Endothelial cell of umbilical vein (primary cell): ENCODE measurements around the gene OSCAR. TPM values are rescaled to one million over a fixed set of nuclear protein-coding genes. Genes with fewer than 3 reads are reported as not detected.

ENCODE experiments used
- BruUV-seq: library from RNA; stranded (reverse); fragments of 400-500 nt; replicated peaks from 2 replicates; lab custom pipeline; 2021; lab: Mats Ljungman, UMichigan
- CTCF ChIA-PET: fragments of 300-600, 350-600 bp; sonication (Branson Sonifier 250); formaldehyde crosslinking; loops from one replicate; lab custom pipeline; 2021; ENCODE audit warnings: antibody characterized with exemption, inconsistent platforms; lab: Charles Lee
- POLR2A ChIA-PET: fragments of 300-600, 350-600 bp; sonication (Branson Sonifier 250); formaldehyde crosslinking; loops from one replicate; lab custom pipeline; 2021; ENCODE audit warnings: antibody characterized with exemption, inconsistent platforms; lab: Charles Lee
- DNase-seq: peaks from one replicate; pipeline ENCODE4 v3.0.0-alpha.2; 2011; ENCODE audit warnings: low read depth, low spot score
- FAIRE-seq: peaks from 2 replicates; lab custom pipeline; 2011; peaks lifted over from hg19 to GRCh38; lab: Jason Lieb, UNC
- H2AFZ ChIP-seq: 2 replicates; pipeline ENCODE4 v1.6.0; 2012; ENCODE audit warnings: low read depth, low read length, control low read depth, inconsistent platforms
- H3K27ac ChIP-seq: 2 replicates; pipeline ENCODE4 v1.5.1; 2011; ENCODE audit warnings: low read depth, mild to moderate bottlenecking, control low read depth, low read length, moderate library complexity; ENCODE audit not compliant: insufficient read depth
- H3K27me3 ChIP-seq, 2 experiments: 2 replicates each; pipeline versions ENCODE4 v1.6.0 to v1.6.1; 2011; ENCODE audit warnings: low read length in 2 of 2, mixed read lengths in 1 of 2; ENCODE audit not compliant: control insufficient read depth in 2 of 2, insufficient read depth in 2 of 2
- H3K36me3 ChIP-seq, 2 experiments: 2 replicates in 1 of 2; 3 replicates in 1 of 2; pipeline ENCODE4 v1.5.1; 2011; ENCODE audit warnings: low read length in 2 of 2, mild to moderate bottlenecking in 1 of 2, moderate library complexity in 1 of 2; ENCODE audit not compliant: control insufficient read depth in 2 of 2, insufficient read depth in 2 of 2; ENCODE audit errors: extremely low read depth in 1 of 2
- H3K4me1 ChIP-seq: 3 replicates; pipeline ENCODE4 v1.5.1; 2011; ENCODE audit warnings: mild to moderate bottlenecking, low read length; ENCODE audit not compliant: control insufficient read depth, insufficient read depth; ENCODE audit errors: extremely low read depth
- H3K4me2 ChIP-seq: 2 replicates; pipeline ENCODE4 v1.6.1; 2011; ENCODE audit warnings: low read length, control low read depth, mixed read lengths; ENCODE audit not compliant: insufficient read depth
- H3K4me3 ChIP-seq, 3 experiments: fragments of 200-600 bp in 1 of 3; sonication (generic), shearing (Covaris generic) in 1 of 3; replicated peaks in 1 of 3; 2 replicates each; pipeline ENCODE4 v1.5.1; 2011 to 2016; ENCODE audit warnings: control low read depth in 3 of 3, low read length in 3 of 3, mild to moderate bottlenecking in 2 of 3, inconsistent platforms in 1 of 3, low read depth in 1 of 3, moderate library complexity in 1 of 3; ENCODE audit not compliant: insufficient read depth in 1 of 3
- H3K79me2 ChIP-seq: 2 replicates; pipeline ENCODE4 v1.6.0; 2012; ENCODE audit warnings: low read length, inconsistent platforms; ENCODE audit not compliant: control insufficient read depth, insufficient read depth
- H3K9ac ChIP-seq: replicated peaks from 2 replicates; pipeline ENCODE3; 2011; ENCODE audit warnings: low read length, control low read depth; ENCODE audit not compliant: insufficient read depth; ENCODE audit errors: extremely low read depth
- H3K9me1 ChIP-seq: replicated peaks from 3 replicates; pipeline ENCODE4 v1.6.0; 2011; ENCODE audit warnings: mild to moderate bottlenecking, low read length; ENCODE audit not compliant: control insufficient read depth, insufficient read depth; ENCODE audit errors: extremely low read depth
- H3K9me3 ChIP-seq: replicated peaks from 2 replicates; pipeline ENCODE4 v1.5.1; 2012; ENCODE audit warnings: low read length, inconsistent platforms; ENCODE audit not compliant: control insufficient read depth, insufficient read depth
- H4K20me1 ChIP-seq: replicated peaks from 2 replicates; pipeline ENCODE3; 2011; ENCODE audit warnings: mild to moderate bottlenecking, low read length; ENCODE audit not compliant: control insufficient read depth, insufficient read depth; ENCODE audit errors: extremely low read depth
- EZH2 ChIP-seq: IDR thresholded peaks from 2 replicates; pipeline ENCODE4 v1.6.1; 2012; ENCODE audit warnings: borderline replicate concordance, low read depth, mild to moderate bottlenecking, moderate library complexity, low read length, inconsistent platforms; ENCODE audit not compliant: severe bottlenecking
- FOS ChIP-seq: IDR thresholded peaks from 2 replicates; pipeline ENCODE4 v1.6.1; 2011; ENCODE audit warnings: mild to moderate bottlenecking, low read length, moderate library complexity, borderline replicate concordance; ENCODE audit not compliant: insufficient read depth
- JUN ChIP-seq: IDR thresholded peaks from 2 replicates; pipeline ENCODE4 v1.6.1; 2011; ENCODE audit warnings: borderline replicate concordance, low read depth; ENCODE audit not compliant: insufficient read length, insufficient read depth
- MAX ChIP-seq: IDR thresholded peaks from 2 replicates; pipeline ENCODE4 v1.6.1; 2011; ENCODE audit not compliant: insufficient read depth, insufficient read length
- MYC ChIP-seq: IDR thresholded peaks from one replicate; pipeline ENCODE4 v1.6.1; 2011; ENCODE audit warnings: mild to moderate bottlenecking, low read depth, low read length
- POLR2A ChIP-seq: IDR thresholded peaks from 2 replicates; pipeline ENCODE4 v1.6.1; 2012; ENCODE audit warnings: low read depth, mild to moderate bottlenecking, control low read depth, low read length
- POLR2AphosphoS5 ChIP-seq: IDR thresholded peaks from 2 replicates; pipeline ENCODE4 v1.6.1; 2012; ENCODE audit warnings: low read depth, mild to moderate bottlenecking, control low read depth, low read length, moderate library complexity; ENCODE audit not compliant: insufficient read depth
- dilution Hi-C: fragments of 300-500 bp; cut with MboI; formaldehyde crosslinking; loops from one replicate; pipeline ENCODE4 v1.15.0; 2019; ENCODE audit warnings: low sequenced_read_pairs; ENCODE audit not compliant: extremely low pct_ligation_motif_present
- intact Hi-C: fragments of 100-400 bp; cut with micrococcal nuclease; formaldehyde crosslinking; loops from one replicate; pipeline ENCODE4 v1.10.0; 2022
- polyA plus RNA-seq, 4 experiments: library from polyadenylated mRNA; depleted of rRNA in 3 of 4; stranded (reverse) in 3 of 4; unstranded in 1 of 4; fragments of >200 nt; gene quantifications; 2 replicates each; pipeline versions ENCODE4 v1.2.1 to v1.2.3, GENCODE V29; 2011 to 2012; ENCODE audit warnings: missing spikeins in 1 of 4
- total RNA-seq: library from RNA; stranded (reverse); gene quantifications from 2 replicates; pipeline ENCODE4 v1.2.3, GENCODE V29; 2021
- TF ChIP-seq, protein P1 (sequence below), 2 donors: IDR thresholded peaks; 1 replicate in 1 of 2; 2 replicates in 1 of 2; pipeline ENCODE4 v1.5.1; 2011; ENCODE audit warnings: low read length in 2 of 2, mild to moderate bottlenecking in 2 of 2, moderate library complexity in 2 of 2, control low read depth in 1 of 2, inconsistent platforms in 1 of 2, low read depth in 1 of 2; ENCODE audit not compliant: insufficient read depth in 1 of 2; ENCODE audit errors: extremely low read depth in 1 of 2

Gene OSCAR
- total and polyA plus RNA-seq, 2 donors (not counting 3 experiments of a cell fraction or from before 2014, with no cell fraction given) = 0.08 TPM; not detected in 1

DNA sequence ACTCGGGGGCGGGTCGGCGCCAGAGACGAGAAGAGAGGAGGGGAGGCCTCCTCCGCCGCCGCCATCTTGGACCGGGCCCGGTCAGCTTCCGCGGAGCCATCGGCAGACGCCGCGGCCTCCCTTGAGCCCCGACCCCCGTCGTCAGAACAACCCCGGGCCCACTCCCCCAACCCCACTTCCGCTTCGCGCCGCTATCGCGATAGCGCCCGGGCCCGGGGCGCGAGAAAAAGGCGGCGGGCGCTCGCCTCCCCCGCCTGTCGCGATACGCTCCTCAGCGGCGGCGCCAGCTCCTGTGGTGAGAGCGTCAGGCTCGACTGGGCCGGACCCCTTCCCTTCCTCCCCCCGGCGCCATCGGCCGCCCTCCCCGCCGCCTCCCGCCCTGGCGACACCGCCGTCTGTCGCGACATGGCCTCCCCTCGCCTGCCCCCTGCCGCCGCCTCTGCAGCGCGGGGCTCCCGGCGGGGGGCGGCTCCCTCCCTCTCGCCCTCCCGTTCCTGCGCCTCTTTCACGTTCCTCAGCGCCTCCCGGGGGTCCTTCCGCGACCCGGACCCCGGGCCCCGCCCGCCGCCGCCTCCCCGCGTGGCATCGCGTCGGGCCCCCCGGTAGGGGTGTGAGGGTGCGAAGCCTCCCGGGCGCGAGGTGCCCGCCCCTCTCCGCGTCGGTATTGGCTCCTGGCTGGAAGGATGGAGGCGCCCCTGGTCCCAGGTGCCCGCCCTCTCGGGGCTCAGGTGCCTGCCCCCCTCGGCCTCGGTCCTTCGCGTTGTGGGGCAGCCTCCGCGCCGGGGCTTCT lies 37.3 kb upstream of the OSCAR start, which contains the start of gene CNOT3:
Gene CNOT3, plus strand, starts transcription at position 64 of the 790 bp plus-strand sequence. CDS start 5,217 bp downstream, outside the sequence.
- DNase-seq (no peak), FAIRE-seq (no peak)
- Histone ChIP-seq H3K4me1 (peaks cover 17% of the 10 kb centered on the region), H3K9me1 (no peaks in the 10 kb centered on the region), H3K4me3 (peak within 1 kb of the TSS; percentile 66 to 98 (median 69)), H3K27me3 (no peaks in the 10 kb centered on the region), H3K27ac (peak within 1 kb of the TSS; percentile 71), H3K36me3 (peaks cover 6 to 7% of the 10 kb centered on the region in 2 experiments), H3K79me2 (peaks cover 48% of the 10 kb centered on the region), H3K9ac (peak within 1 kb of the TSS; percentile 94), H2AFZ (peak within 1 kb of the TSS; percentile 94), H3K9me3 (no peaks in the 10 kb centered on the region), H4K20me1 (no peaks in the 10 kb centered on the region), H3K4me2 (peak within 1 kb of the TSS; percentile 94)
- ChIA-PET POLR2A (interaction anchor here (0.5 to 1.7 kb wide), 10 partner anchors 14 to 270 kb away, joined by 3 to 13 read pairs (median 6); partner anchors contain the start of genes MBOAT7, MYADM, PRPF31 and RPS9), CTCF (interaction anchor here (0.9 to 1.7 kb wide), 12 partner anchors 10 to 345 kb away, joined by 3 to 12 read pairs (median 6); partner anchors contain the start of gene LENG1)
- dilution Hi-C loops (no loop called here), intact Hi-C loops (loop anchor here (1.0 to 2.0 kb wide), 7 partner anchors 21 to 296 kb away; partner anchors contain the start of genes LENG1, MYADM, NDUFA3 and PRPF31)
- no TSS peak for BruUV-seq
- TF ChIP-seq POLR2AphosphoS5 (peak; percentile 84), POLR2A (peak; percentile 72), FOS (no peak), JUN (no peak), EZH2 (no peak), MYC (no peak), MAX (no peak)
- TF ChIP-seq, protein P1, sequence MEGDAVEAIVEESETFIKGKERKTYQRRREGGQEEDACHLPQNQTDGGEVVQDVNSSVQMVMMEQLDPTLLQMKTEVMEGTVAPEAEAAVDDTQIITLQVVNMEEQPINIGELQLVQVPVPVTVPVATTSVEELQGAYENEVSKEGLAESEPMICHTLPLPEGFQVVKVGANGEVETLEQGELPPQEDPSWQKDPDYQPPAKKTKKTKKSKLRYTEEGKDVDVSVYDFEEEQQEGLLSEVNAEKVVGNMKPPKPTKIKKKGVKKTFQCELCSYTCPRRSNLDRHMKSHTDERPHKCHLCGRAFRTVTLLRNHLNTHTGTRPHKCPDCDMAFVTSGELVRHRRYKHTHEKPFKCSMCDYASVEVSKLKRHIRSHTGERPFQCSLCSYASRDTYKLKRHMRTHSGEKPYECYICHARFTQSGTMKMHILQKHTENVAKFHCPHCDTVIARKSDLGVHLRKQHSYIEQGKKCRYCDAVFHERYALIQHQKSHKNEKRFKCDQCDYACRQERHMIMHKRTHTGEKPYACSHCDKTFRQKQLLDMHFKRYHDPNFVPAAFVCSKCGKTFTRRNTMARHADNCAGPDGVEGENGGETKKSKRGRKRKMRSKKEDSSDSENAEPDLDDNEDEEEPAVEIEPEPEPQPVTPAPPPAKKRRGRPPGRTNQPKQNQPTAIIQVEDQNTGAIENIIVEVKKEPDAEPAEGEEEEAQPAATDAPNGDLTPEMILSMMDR (IDR thresholded peaks at IDR 0.05; ENCODE audit: extremely low read depth in 1 of 2, insufficient read depth in 1 of 2, low read depth in 1 of 2, low read length in 2 of 2) = peak in 1 of 2 donors; percentile 10
